NT2/D1 (cell line): ENCODE measurements around the gene ASPDH.

Source experiments
- SUZ12 ChIP-seq: IDR thresholded peaks from 2 replicates; pipeline ENCODE4 v1.6.1; 2011; ENCODE audit not compliant: insufficient read length, insufficient read depth; ENCODE audit errors: extremely low read depth
- YY1 ChIP-seq: IDR thresholded peaks from 2 replicates; pipeline ENCODE4 v1.6.1; 2011; ENCODE audit not compliant: insufficient read length, insufficient read depth
- ZNF274 ChIP-seq: IDR thresholded peaks from 2 replicates; pipeline ENCODE4 v1.6.1; 2011; ENCODE audit warnings: mild to moderate bottlenecking, low read depth, low read length

- TF ChIP-seq YY1 (no peak), ZNF274 (no peak), SUZ12 (no peak)
These were observed 47.6 kb downstream of the ASPDH start for GRCh38 chr19:50465986-50466705.
